Measurements from ENCODE around the gene ENTPD2. TPM values are rescaled to one million over a fixed set of nuclear protein-coding genes. Genes with fewer than 3 reads are reported as not detected.

ENTPD2 gene
- total RNA-seq, 4 donors from 2014 or later, result 7.0 to 21.0 (median 18.1) TPM

DNA sequence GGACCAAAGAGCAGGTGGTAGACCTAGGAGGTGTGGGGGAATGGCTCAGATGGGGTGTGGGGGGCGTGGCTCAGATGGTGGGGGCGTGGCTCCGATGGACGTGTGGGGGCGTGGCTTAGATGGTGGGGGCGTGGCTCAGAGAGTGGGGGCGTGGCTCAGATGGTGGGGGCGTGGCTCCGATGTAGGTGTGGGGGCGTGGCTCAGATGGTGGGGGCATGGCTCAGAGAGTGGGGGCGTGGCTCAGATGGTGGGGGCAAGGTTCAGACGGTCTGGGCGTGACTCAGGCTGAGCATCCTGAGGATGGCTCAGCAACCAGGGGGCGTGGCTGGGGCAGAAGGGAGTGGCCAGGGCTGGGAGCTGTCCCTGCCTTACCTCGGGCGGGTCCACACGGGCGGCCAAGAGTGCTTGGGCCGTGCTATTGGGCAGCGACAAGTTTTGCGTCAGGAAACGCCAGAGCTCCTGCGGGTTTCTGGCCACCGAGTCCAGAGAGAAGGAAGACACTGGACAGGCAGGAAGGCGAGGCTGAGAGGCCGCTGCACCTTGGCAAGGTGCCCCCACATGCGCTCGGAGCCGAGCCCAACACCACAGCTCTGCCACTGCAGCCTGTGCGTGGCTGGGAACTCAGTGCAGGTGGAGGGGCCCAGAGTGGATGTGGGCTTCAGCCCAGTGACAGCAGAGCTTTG lies 31.7 kb downstream of the ENTPD2 start:
- Histone ChIP-seq H3K4me3 (peak overlapping the region in 1 of 4 donors; percentile 2), H3K36me3 (peaks cover 0 to 54% (median 4%) of the 10 kb centered on the region in 3 donors), H3K27me3 (no peaks in the 10 kb centered on the region), H3K27ac (peak overlapping the region; percentile 43 to 97 (median 87)), H3K9me3 (no peaks in the 10 kb centered on the region), H3K4me1 (peaks cover 0 to 55% (median 41%) of the 10 kb centered on the region in 4 donors)
- DNase-seq (ENCODE audit: low spot score in 2 of 2), result no peak
- 44 to 51% methylated on average over 23 to 24 of the region's 30 CpGs for WGBS, 2 donors
- no peak for TF ChIP-seq EP300 (IDR thresholded peaks at IDR 0.05)
- no peak for TF ChIP-seq POLR2A (IDR thresholded peaks at IDR 0.05)
- TF ChIP-seq, protein P1, sequence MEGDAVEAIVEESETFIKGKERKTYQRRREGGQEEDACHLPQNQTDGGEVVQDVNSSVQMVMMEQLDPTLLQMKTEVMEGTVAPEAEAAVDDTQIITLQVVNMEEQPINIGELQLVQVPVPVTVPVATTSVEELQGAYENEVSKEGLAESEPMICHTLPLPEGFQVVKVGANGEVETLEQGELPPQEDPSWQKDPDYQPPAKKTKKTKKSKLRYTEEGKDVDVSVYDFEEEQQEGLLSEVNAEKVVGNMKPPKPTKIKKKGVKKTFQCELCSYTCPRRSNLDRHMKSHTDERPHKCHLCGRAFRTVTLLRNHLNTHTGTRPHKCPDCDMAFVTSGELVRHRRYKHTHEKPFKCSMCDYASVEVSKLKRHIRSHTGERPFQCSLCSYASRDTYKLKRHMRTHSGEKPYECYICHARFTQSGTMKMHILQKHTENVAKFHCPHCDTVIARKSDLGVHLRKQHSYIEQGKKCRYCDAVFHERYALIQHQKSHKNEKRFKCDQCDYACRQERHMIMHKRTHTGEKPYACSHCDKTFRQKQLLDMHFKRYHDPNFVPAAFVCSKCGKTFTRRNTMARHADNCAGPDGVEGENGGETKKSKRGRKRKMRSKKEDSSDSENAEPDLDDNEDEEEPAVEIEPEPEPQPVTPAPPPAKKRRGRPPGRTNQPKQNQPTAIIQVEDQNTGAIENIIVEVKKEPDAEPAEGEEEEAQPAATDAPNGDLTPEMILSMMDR (IDR thresholded peaks at IDR 0.05), result no peak

DNA sequence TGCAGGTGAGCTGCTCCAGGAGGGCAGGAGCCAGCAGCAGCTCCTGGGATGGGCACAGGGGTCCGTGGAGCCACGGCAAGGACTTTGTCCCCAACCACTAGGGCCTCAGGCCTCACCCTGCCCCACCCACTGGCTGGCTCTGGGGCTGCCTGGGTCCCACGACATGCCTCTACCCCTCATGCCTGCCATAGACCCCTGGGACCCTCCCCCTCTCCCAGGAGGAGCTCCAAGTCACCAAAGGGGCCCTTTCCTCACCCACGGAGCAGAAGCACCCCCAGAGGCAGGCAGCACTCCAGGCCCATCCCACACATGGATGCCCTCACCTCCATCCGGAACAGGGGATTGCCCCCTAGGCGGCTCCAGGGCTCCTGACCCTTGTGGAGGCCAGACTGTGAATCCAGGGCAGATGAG lies 32.3 kb downstream of the ENTPD2 start:
- H3K9me3 ChIP-seq, result no peaks in the 10 kb centered on the region
- peaks cover 0 to 60% (median 4%) of the 10 kb centered on the region in 3 donors for H3K36me3 ChIP-seq
- WGBS, 2 donors, result 78% methylated on average over 6 of the region's 6 CpGs; no CpG with 5 or more reads in 1 of the 2 donors
- DNase-seq (ENCODE audit: low spot score in 2 of 2), result no peak
- TF ChIP-seq POLR2A (IDR thresholded peaks at IDR 0.05) (no peak), EP300 (IDR thresholded peaks at IDR 0.05) (no peak)
- TF ChIP-seq, protein P1 (IDR thresholded peaks at IDR 0.05), result no peak
- H3K27me3 ChIP-seq, result no peaks in the 10 kb centered on the region
- H3K4me1 ChIP-seq, result peaks cover 0 to 49% (median 36%) of the 10 kb centered on the region in 4 donors
- H3K4me3 ChIP-seq, result no peak overlapping the region
- peak overlapping the region in 2 of 4 donors; percentile 11 to 56 for H3K27ac ChIP-seq

DNA sequence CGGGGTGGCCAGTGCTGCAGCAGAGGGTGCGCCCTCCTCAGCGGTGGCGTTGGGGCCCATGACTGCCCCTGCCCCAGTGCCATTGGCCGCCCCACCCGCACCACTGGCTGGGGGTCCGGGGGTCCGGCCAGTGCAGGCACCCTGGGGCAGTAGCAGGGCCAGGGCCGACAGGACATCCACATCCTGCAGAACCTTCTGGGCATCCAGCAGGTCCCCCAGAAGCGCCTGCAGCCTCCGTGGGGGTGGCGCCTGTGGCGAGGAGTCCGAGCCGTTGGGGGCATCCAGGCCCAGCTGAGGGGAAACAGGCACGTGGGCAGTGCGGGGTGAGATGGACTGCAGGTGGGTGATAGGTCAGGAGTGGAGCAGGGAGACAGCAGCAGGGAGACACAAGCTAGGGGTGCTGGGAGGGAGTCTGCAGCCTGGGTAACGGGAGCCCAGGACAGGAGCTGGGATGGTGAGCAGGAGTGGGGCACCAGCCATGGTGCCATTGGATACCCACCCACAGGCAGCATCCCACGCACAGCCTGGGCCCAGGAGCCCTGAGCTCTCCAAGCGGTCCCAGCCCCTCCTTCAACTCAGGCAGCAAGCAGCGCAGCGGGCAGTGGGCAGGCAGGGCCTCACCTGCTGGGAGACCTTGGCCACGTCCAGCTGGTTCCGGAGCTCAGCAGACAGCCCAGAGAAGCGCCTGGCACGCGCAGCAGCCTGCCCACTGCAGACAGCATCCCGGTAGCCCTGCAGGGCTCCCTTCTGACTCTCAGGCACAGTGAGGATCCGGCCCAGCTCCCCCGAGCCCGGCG lies 32.9 kb downstream of the ENTPD2 start:
- Histone ChIP-seq H3K4me1 (peaks cover 0 to 43% (median 30%) of the 10 kb centered on the region in 4 donors), H3K9me3 (no peaks in the 10 kb centered on the region), H3K36me3 (peaks cover 1 to 66% (median 4%) of the 10 kb centered on the region in 3 donors), H3K27me3 (no peaks in the 10 kb centered on the region), H3K4me3 (no peak overlapping the region), H3K27ac (peak overlapping the region in 2 of 4 donors; percentile 11 to 56)
- no peak for DNase-seq (ENCODE audit: low spot score in 2 of 2)
- TF ChIP-seq POLR2A (IDR thresholded peaks at IDR 0.05), result no peak
- TF ChIP-seq, protein P1 (IDR thresholded peaks at IDR 0.05), result no peak
- TF ChIP-seq EP300 (IDR thresholded peaks at IDR 0.05), result no peak
- WGBS, 2 donors, result 92 to 94% methylated on average over 14 to 27 of the region's 32 CpGs

DNA sequence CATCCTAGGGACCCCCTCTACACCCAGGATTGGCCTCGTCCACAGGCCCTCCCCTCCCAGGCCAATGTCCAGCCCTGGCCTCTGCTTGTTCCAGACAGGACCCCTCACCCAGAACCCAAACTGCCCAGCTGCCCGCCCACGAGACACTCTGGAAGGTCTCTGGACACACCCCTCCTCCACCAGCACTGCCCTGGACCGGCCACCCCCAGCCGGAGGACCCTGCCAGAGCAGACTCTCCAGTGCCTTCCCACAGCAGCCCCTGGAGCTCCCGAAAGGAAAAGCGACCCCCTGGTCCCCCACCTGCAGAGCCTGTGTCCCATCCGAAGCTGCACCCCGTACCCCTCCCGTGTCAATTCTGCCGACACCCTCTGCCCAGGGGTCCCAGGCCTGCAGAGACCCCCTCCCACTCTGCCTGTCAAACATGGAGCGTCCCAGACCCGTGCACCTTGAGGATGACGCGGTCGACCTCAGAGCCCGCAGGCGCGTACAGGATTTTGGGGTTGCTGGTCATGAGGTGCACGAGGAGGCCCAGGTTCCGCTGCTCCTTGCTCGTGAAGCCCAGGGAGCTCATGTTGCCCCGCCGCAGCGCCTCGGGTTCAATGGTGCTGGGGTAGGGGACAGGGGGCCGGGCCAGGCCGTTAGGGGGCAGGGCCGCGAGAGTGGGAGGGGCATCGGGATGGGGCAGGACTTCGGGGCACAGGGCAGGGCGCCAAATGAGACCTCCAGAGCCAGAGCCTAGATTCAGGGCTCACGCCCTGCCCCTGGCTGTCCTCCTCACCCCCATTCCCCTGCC lies 33.8 kb downstream of the ENTPD2 start:
- Histone ChIP-seq H3K27me3 (no peaks in the 10 kb centered on the region), H3K4me1 (peaks cover 0 to 35% (median 25%) of the 10 kb centered on the region in 4 donors), H3K4me3 (no peak overlapping the region), H3K36me3 (peaks cover 4 to 75% (median 10%) of the 10 kb centered on the region in 3 donors), H3K27ac (peak overlapping the region in 1 of 4 donors; percentile 11), H3K9me3 (no peaks in the 10 kb centered on the region)
- 88 to 93% methylated on average over 29 to 34 of the region's 34 CpGs for WGBS, 2 donors
- DNase-seq (ENCODE audit: low spot score in 2 of 2), result no peak
- TF ChIP-seq EP300 (IDR thresholded peaks at IDR 0.05), result no peak

Data from tibial nerve (tissue), 4 donors.